HepG2 (cell line): ENCODE results near the gene ZNRF4. TPM values are rescaled to one million over a fixed set of nuclear protein-coding genes. Genes with fewer than 3 reads are reported as not detected.

Source experiments
- AGO1 ChIP-seq: fragments of 200-400 bp; formaldehyde crosslinking; IDR thresholded peaks from 2 replicates; pipeline ENCODE4 v1.6.1; 2017; ENCODE audit warnings: mild to moderate bottlenecking, low read depth, low read length, moderate library complexity; ENCODE audit not compliant: poor library complexity, severe bottlenecking
- CCAR2 ChIP-seq: fragments of 200-400 bp; formaldehyde crosslinking; optimal IDR thresholded peaks from 2 replicates; pipeline ENCODE3; 2018; ENCODE audit warnings: low read depth, mild to moderate bottlenecking, low read length, moderate library complexity
- CENPX ChIP-seq: sonication (generic); formaldehyde crosslinking; IDR thresholded peaks from 2 replicates; pipeline ENCODE4 v1.9.0; 2021; ENCODE audit warnings: mild to moderate bottlenecking, missing genetic modification reagents, moderate library complexity
- FOXA3 ChIP-seq: IDR thresholded peaks from 2 replicates; pipeline ENCODE4 v1.6.1; 2016; ENCODE audit warnings: missing genetic modification reagents, missing compliant biosample characterization
- FOXP4 ChIP-seq: sonication (generic); formaldehyde crosslinking; IDR thresholded peaks from 2 replicates; pipeline ENCODE4 v1.4.0; 2020; ENCODE audit warnings: missing genetic modification reagents
- HNF1B ChIP-seq: sonication (generic); formaldehyde crosslinking; IDR thresholded peaks from 2 replicates; pipeline ENCODE4 v1.5.1; 2020; ENCODE audit warnings: mild to moderate bottlenecking, moderate library complexity, missing genetic modification reagents
- HOXD1 ChIP-seq: sonication (generic); formaldehyde crosslinking; IDR thresholded peaks from 2 replicates; pipeline ENCODE4 v1.5.0; 2020; ENCODE audit warnings: missing genetic modification reagents
- KLF16 ChIP-seq, 2 experiments: sonication (generic) in 1 of 2; formaldehyde crosslinking in 1 of 2; IDR thresholded peaks; 2 replicates each; pipeline versions ENCODE4 v1.6.1 to v1.8.0; 2016 to 2023; ENCODE audit warnings: missing genetic modification reagents in 2 of 2, missing compliant biosample characterization in 1 of 2
- MXI1 ChIP-seq: IDR thresholded peaks from 3 replicates; pipeline ENCODE4 v1.6.1; 2012; ENCODE audit warnings: low read depth, low read length, inconsistent platforms, borderline replicate concordance
- NCOR1 ChIP-seq: fragments of 200-600 bp; sonication (generic); IDR thresholded peaks from 2 replicates; pipeline ENCODE4 v1.7.0; 2017; ENCODE audit warnings: antibody characterized with exemption, low read length, borderline replicate concordance
- RBFOX2 ChIP-seq: fragments of 200-400 bp; formaldehyde crosslinking; IDR thresholded peaks from 2 replicates; pipeline ENCODE4 v1.6.1; 2017; ENCODE audit warnings: low read depth, mild to moderate bottlenecking, low read length
- RELA ChIP-seq: sonication (generic); formaldehyde crosslinking; IDR thresholded peaks from 2 replicates; pipeline ENCODE4 v1.4.0; 2020; ENCODE audit warnings: missing genetic modification reagents
- SKIL ChIP-seq: sonication (generic); formaldehyde crosslinking; IDR thresholded peaks from 2 replicates; pipeline ENCODE4 v1.8.0; 2022; ENCODE audit warnings: missing genetic modification reagents, mild to moderate bottlenecking, moderate library complexity, borderline replicate concordance
- TCF7 ChIP-seq: sonication (generic); IDR thresholded peaks from 2 replicates; pipeline ENCODE4 v1.6.1; 2016; ENCODE audit warnings: antibody characterized with exemption, low read depth
- TRIM24 ChIP-seq: sonication (generic); formaldehyde crosslinking; IDR thresholded peaks from 2 replicates; pipeline ENCODE4 v1.8.0; 2022; ENCODE audit warnings: mild to moderate bottlenecking, missing genetic modification reagents
- ZNF292 ChIP-seq: sonication (generic); formaldehyde crosslinking; IDR thresholded peaks from 2 replicates; pipeline ENCODE4 v1.8.1; 2022; ENCODE audit warnings: mild to moderate bottlenecking, low read depth, missing genetic modification reagents, borderline replicate concordance
- ZNF431 ChIP-seq: sonication (generic); formaldehyde crosslinking; IDR thresholded peaks from 2 replicates; pipeline ENCODE4 v1.9.0; 2022; ENCODE audit warnings: missing genetic modification reagents, low read depth, mild to moderate bottlenecking, borderline replicate concordance
- ZNF530 ChIP-seq: sonication (generic); formaldehyde crosslinking; IDR thresholded peaks from 2 replicates; pipeline ENCODE4 v1.5.0; 2020; ENCODE audit warnings: low read depth, mild to moderate bottlenecking, missing genetic modification reagents
- ZNF572 ChIP-seq: sonication (generic); formaldehyde crosslinking; IDR thresholded peaks from 2 replicates; pipeline ENCODE4 v1.5.1; 2020; ENCODE audit warnings: mild to moderate bottlenecking, missing genetic modification reagents
- ZNF7 ChIP-seq: IDR thresholded peaks from 2 replicates; pipeline ENCODE4 v1.6.1; 2016; ENCODE audit warnings: missing biosample characterization, missing genetic modification reagents
- ZNF709 ChIP-seq: sonication (generic); formaldehyde crosslinking; IDR thresholded peaks from 2 replicates; pipeline ENCODE4 v1.5.0; 2020; ENCODE audit warnings: mild to moderate bottlenecking, missing genetic modification reagents
- ZNF776 ChIP-seq: sonication (generic); formaldehyde crosslinking; IDR thresholded peaks from 2 replicates; pipeline ENCODE4 v1.4.0; 2020; ENCODE audit warnings: mild to moderate bottlenecking, missing genetic modification reagents
- ZNF777 ChIP-seq: sonication (generic); formaldehyde crosslinking; IDR thresholded peaks from 2 replicates; pipeline ENCODE4 v1.4.0; 2020; ENCODE audit warnings: missing genetic modification reagents
- polyA plus RNA-seq, 8 experiments: library from polyadenylated mRNA; depleted of rRNA in 3 of 8; stranded (reverse) in 7 of 8; unstranded in 1 of 8; fragments of >200 nt; fragmentation: Illumina TruSeq in 4 of 8; extraction: Trizol in 4 of 8; gene quantifications; 2 replicates each; pipeline versions ENCODE4 v1.2.1 to v1.2.3, GENCODE V29; 2011 to 2016; ENCODE audit warnings: low read depth in 4 of 8, missing spikeins in 1 of 8, mixed read lengths in 1 of 8; ENCODE audit not compliant: insufficient read depth in 1 of 8
- total RNA-seq, 5 experiments: library from RNA; depleted of rRNA; stranded (reverse); fragments of >200 nt; fragmentation: Illumina TruSeq; extraction: Trizol; gene quantifications; 2 replicates each; pipeline ENCODE4 v1.2.3, GENCODE V29; 2016; ENCODE audit warnings: low read depth in 1 of 5

The ZNRF4 gene
- total and polyA plus RNA-seq, 2 of the 13 experiments (the other 11 are each of a cell fraction or from before 2014, with no cell fraction given): not detected

GRCh38 chr19:5484398-5485285 lies 29.4 kb downstream of the ZNRF4 start (continued):
- TF ChIP-seq ZNF292 (CRISPR knock-in tag) (peak; percentile 83; the same call in 1 of the 2 replicates), CENPX (CRISPR knock-in tag) (no peak), CCAR2 (no peak), RBFOX2 (no peak), AGO1 (no peak), ZNF7 (CRISPR knock-in tag) (no peak), ZNF776 (CRISPR knock-in tag) (no peak), ZNF431 (CRISPR knock-in tag) (no peak), KLF16 (CRISPR knock-in tag; IDR thresholded peaks at IDR 0.05) (peak in 1 of 2 experiments; percentile 39; a peak in 1 of 4 replicates), FOXP4 (0 out of 2 replicates have a peak, but pooled peaks have one; percentile 37), ZNF709 (CRISPR knock-in tag) (0 out of 2 replicates have a peak, but pooled peaks have one; percentile 10), RELA (CRISPR knock-in tag) (no peak), HOXD1 (CRISPR knock-in tag) (no peak), TRIM24 (CRISPR knock-in tag) (no peak), NCOR1 (peak; percentile 70; the same call in 1 of the 2 replicates), ZNF572 (CRISPR knock-in tag) (no peak), MXI1 (no peak), HNF1B (CRISPR knock-in tag) (peak; percentile 54; the same call in 1 of the 2 replicates), FOXA3 (CRISPR knock-in tag) (peak; percentile 80), ZNF530 (no peak), TCF7 (no peak), ZNF777 (CRISPR knock-in tag) (no peak), SKIL (CRISPR knock-in tag) (no peak)
